HepG2 (cell line): ENCODE results near the gene TET2. TPM values are rescaled to one million over a fixed set of nuclear protein-coding genes. Genes with fewer than 3 reads are reported as not detected.

Experiments used
- KIAA2018 ChIP-seq: sonication (generic); formaldehyde crosslinking; IDR thresholded peaks from 2 replicates; pipeline ENCODE4 v1.5.0; 2020; ENCODE audit warnings: mild to moderate bottlenecking, missing genetic modification reagents, borderline replicate concordance
- SMAD9 ChIP-seq: sonication (generic); formaldehyde crosslinking; IDR thresholded peaks from 2 replicates; pipeline ENCODE4 v1.5.1; 2020; ENCODE audit warnings: mild to moderate bottlenecking, missing genetic modification reagents
- TBP ChIP-seq: sonication (generic); formaldehyde crosslinking; IDR thresholded peaks from 2 replicates; pipeline ENCODE4 v1.5.0; 2020; ENCODE audit warnings: missing genetic modification reagents
- ZNF17 ChIP-seq: sonication (generic); formaldehyde crosslinking; IDR thresholded peaks from 2 replicates; pipeline ENCODE4 v1.5.0; 2020; ENCODE audit warnings: mild to moderate bottlenecking, missing genetic modification reagents
- polyA plus RNA-seq, 8 experiments: library from polyadenylated mRNA; depleted of rRNA in 3 of 8; stranded (reverse) in 7 of 8; unstranded in 1 of 8; fragments of >200 nt; fragmentation: Illumina TruSeq in 4 of 8; extraction: Trizol in 4 of 8; gene quantifications; 2 replicates each; pipeline versions ENCODE4 v1.2.1 to v1.2.3, GENCODE V29; 2011 to 2016; ENCODE audit warnings: low read depth in 4 of 8, missing spikeins in 1 of 8, mixed read lengths in 1 of 8; ENCODE audit not compliant: insufficient read depth in 1 of 8
- total RNA-seq, 5 experiments: library from RNA; depleted of rRNA; stranded (reverse); fragments of >200 nt; fragmentation: Illumina TruSeq; extraction: Trizol; gene quantifications; 2 replicates each; pipeline ENCODE4 v1.2.3, GENCODE V29; 2016; ENCODE audit warnings: low read depth in 1 of 5

Gene TET2
- total and polyA plus RNA-seq, 2 of the 13 experiments (the other 11 are each of a cell fraction or from before 2014, with no cell fraction given): 4.7 to 4.8 TPM

GRCh38 chr4:105174098-105174497, 27.4 kb downstream of the TET2 start (continued):
- TF ChIP-seq KIAA2018 (CRISPR knock-in tag): no peak
- no peak for TF ChIP-seq TBP (CRISPR knock-in tag)
- TF ChIP-seq ZNF17: no peak
- no peak for TF ChIP-seq SMAD9 (CRISPR knock-in tag)
